IMR-90 (cell line): ENCODE results near the gene LY6G5C. TPM values are rescaled to one million over a fixed set of nuclear protein-coding genes. Genes with fewer than 3 reads are reported as not detected.

Experiments used
- ATAC-seq: fragments of 200-7000 bp; cut with Tn5 transposase; 2 replicates; pipeline ENCODE4 v1.9.1; 2020; ENCODE audit warnings: low read depth, mild to moderate bottlenecking, moderate library complexity
- BruUV-seq: library from RNA; stranded (reverse); fragments of 400-500 nt; replicated peaks from 2 replicates; lab custom pipeline; 2021; lab: Mats Ljungman, UMichigan
- CTCF ChIA-PET: fragments of 300-600 bp; formaldehyde crosslinking; extraction: SDS; loops from one replicate; lab custom pipeline; 2021; ENCODE audit warnings: antibody characterized with exemption; lab: Yijun Ruan, JAX
- POLR2A ChIA-PET: fragments of 300-600 bp; sonication (Branson Sonifier 250); formaldehyde crosslinking; loops from one replicate; lab custom pipeline; 2022; ENCODE audit warnings: antibody characterized with exemption; ENCODE audit not compliant: unreplicated experiment; lab: Charles Lee
- DNase-seq: peaks from one replicate; pipeline ENCODE4 v3.0.0; 2013
- H2AFZ ChIP-seq: replicated peaks from 2 replicates; pipeline ENCODE3; 2013; ENCODE audit warnings: low read length, mild to moderate bottlenecking; ENCODE audit not compliant: poor library complexity
- H2AK5ac ChIP-seq: 2 replicates; pipeline ENCODE4 v1.6.1; 2013; ENCODE audit warnings: low read depth, low read length, inconsistent platforms
- H2AK9ac ChIP-seq: replicated peaks from 2 replicates; pipeline ENCODE3; 2013; ENCODE audit warnings: mild to moderate bottlenecking, low read depth, low read length, moderate library complexity; ENCODE audit not compliant: poor library complexity
- H2BK120ac ChIP-seq: 2 replicates; pipeline ENCODE4 v1.6.1; 2013; ENCODE audit warnings: low read depth, low read length, inconsistent platforms
- H2BK15ac ChIP-seq: 3 replicates; pipeline ENCODE4 v1.6.1; 2013; ENCODE audit warnings: low read depth, low read length, inconsistent platforms
- H2BK20ac ChIP-seq: 2 replicates; pipeline ENCODE4 v1.6.1; 2013; ENCODE audit warnings: low read depth, mild to moderate bottlenecking, inconsistent platforms, low read length, moderate library complexity
- H2BK5ac ChIP-seq: 2 replicates; pipeline ENCODE4 v1.6.1; 2013; ENCODE audit warnings: mild to moderate bottlenecking, low read depth, low read length, inconsistent platforms; ENCODE audit not compliant: poor library complexity, severe bottlenecking
- H3K14ac ChIP-seq: replicated peaks from 2 replicates; pipeline ENCODE4 v1.6.1; 2013; ENCODE audit warnings: low read depth, low read length, inconsistent platforms
- H3K18ac ChIP-seq: 2 replicates; pipeline ENCODE4 v1.6.1; 2013; ENCODE audit warnings: low read depth, low read length, control low read depth
- H3K23ac ChIP-seq: 2 replicates; pipeline ENCODE4 v1.6.1; 2013; ENCODE audit warnings: low read depth, low read length, inconsistent platforms
- H3K27ac ChIP-seq: 2 replicates; pipeline ENCODE4 v1.5.1; 2013; ENCODE audit warnings: mild to moderate bottlenecking, control low read depth, low read length; ENCODE audit not compliant: insufficient read depth
- H3K27me3 ChIP-seq: 2 replicates; pipeline ENCODE4 v1.6.1; 2013; ENCODE audit warnings: low read length; ENCODE audit not compliant: control insufficient read depth, insufficient read depth
- H3K36me3 ChIP-seq: 2 replicates; pipeline ENCODE4 v1.6.1; 2013; ENCODE audit warnings: low read length, mixed read lengths; ENCODE audit not compliant: control insufficient read depth, insufficient read depth
- H3K4ac ChIP-seq: 2 replicates; pipeline ENCODE4 v1.6.1; 2013; ENCODE audit warnings: low read depth, low read length, inconsistent platforms
- H3K4me1 ChIP-seq: 2 replicates; pipeline ENCODE4 v1.6.1; 2013; ENCODE audit warnings: low read length, mixed read lengths; ENCODE audit not compliant: control insufficient read depth, insufficient read depth
- H3K4me2 ChIP-seq: 2 replicates; pipeline ENCODE4 v1.6.1; 2013; ENCODE audit warnings: low read depth, mild to moderate bottlenecking, control low read depth, low read length, moderate library complexity
- H3K4me3 ChIP-seq: 2 replicates; pipeline ENCODE4 v1.5.1; 2013; ENCODE audit warnings: low read depth, mild to moderate bottlenecking, control low read depth, low read length, moderate library complexity; ENCODE audit not compliant: insufficient read depth
- H3K56ac ChIP-seq: 2 replicates; pipeline ENCODE4 v1.6.1; 2013; ENCODE audit warnings: low read length, inconsistent platforms; ENCODE audit not compliant: insufficient read depth; ENCODE audit errors: extremely low read depth
- H3K79me1 ChIP-seq, 2 experiments: 2 replicates each; pipeline ENCODE4 v1.6.1; 2013; ENCODE audit warnings: low read length in 2 of 2, inconsistent platforms in 1 of 2, low read depth in 1 of 2
- H3K9ac ChIP-seq: 2 replicates; pipeline ENCODE4 v1.6.1; 2013; ENCODE audit warnings: low read depth, low read length, control low read depth
- H3K9me1 ChIP-seq: 2 replicates; pipeline ENCODE4 v1.6.1; 2013; ENCODE audit warnings: low read length, inconsistent platforms; ENCODE audit not compliant: insufficient read depth
- H3K9me3 ChIP-seq: 2 replicates; pipeline ENCODE4 v1.6.1; 2013; ENCODE audit warnings: low read length; ENCODE audit not compliant: control insufficient read depth, insufficient read depth
- H4K20me1 ChIP-seq: 2 replicates; pipeline ENCODE4 v1.6.1; 2013; ENCODE audit warnings: low read length, inconsistent platforms; ENCODE audit not compliant: insufficient read depth
- H4K5ac ChIP-seq: 2 replicates; pipeline ENCODE4 v1.6.1; 2013; ENCODE audit warnings: mild to moderate bottlenecking, low read depth, low read length, control low read depth
- H4K8ac ChIP-seq, 2 experiments: 2 replicates each; pipeline ENCODE4 v1.6.1; 2013; ENCODE audit warnings: low read depth in 2 of 2, low read length in 2 of 2, control low read depth in 1 of 2, inconsistent platforms in 1 of 2
- H4K91ac ChIP-seq: 2 replicates; pipeline ENCODE4 v1.6.1; 2013; ENCODE audit warnings: low read depth, low read length, inconsistent platforms; ENCODE audit not compliant: insufficient read depth
- FOS ChIP-seq: fragments of 150-350 bp; IDR thresholded peaks from 2 replicates; pipeline ENCODE4 v1.6.1; 2016; ENCODE audit warnings: low read depth, low read length
- MAFK ChIP-seq: IDR thresholded peaks from 2 replicates; pipeline ENCODE4 v1.6.1; 2012; ENCODE audit warnings: low read depth, low read length, improper control_type of control experiment
- MXI1 ChIP-seq: IDR thresholded peaks from 2 replicates; pipeline ENCODE4 v1.6.1; 2012; ENCODE audit warnings: low read depth, mild to moderate bottlenecking, low read length, moderate library complexity, borderline replicate concordance
- RAD21 ChIP-seq: IDR thresholded peaks from 2 replicates; pipeline ENCODE4 v1.6.1; 2012; ENCODE audit warnings: low read length, improper control_type of control experiment
- RFX5 ChIP-seq: IDR thresholded peaks from 2 replicates; pipeline ENCODE4 v1.8.0; 2012; ENCODE audit warnings: low read depth, mild to moderate bottlenecking, low read length, moderate library complexity
- WGBS, 2 experiments: methylation state at CpG; one replicate each; pipeline versions ENCODE4 v1.1.5 to v1.1.7; 2013; ENCODE audit warnings: missing lambda C conversion rate in 2 of 2; ENCODE audit not compliant: insufficient read length in 1 of 2; ENCODE audit errors: extremely low coverage in 2 of 2; 5-methylcytosine and 5-hydroxymethylcytosine counted together
- dilution Hi-C: fragments of 300-500 bp; cut with HindIII; formaldehyde crosslinking; loops from one replicate; pipeline ENCODE4 v1.14.3; 2018; ENCODE audit warnings: low sequenced_read_pairs; ENCODE audit not compliant: unreplicated experiment
- in situ Hi-C: fragments of 300-500 bp; cut with MboI; formaldehyde crosslinking; loops from 3 replicates; pipeline ENCODE4 v1.14.3; 2019; ENCODE audit warnings: low sequenced_read_pairs, inconsistent platforms, mixed read lengths
- intact Hi-C: fragments of 100-400 bp; cut with micrococcal nuclease; formaldehyde crosslinking; loops from 2 replicates; pipeline ENCODE4 v1.10.0; 2022
- microRNA-seq, 2 experiments: library from miRNA; stranded (forward) in 1 of 2; unstranded in 1 of 2; fragments of 10-50 nt in 1 of 2; fragments of <30 nt in 1 of 2; gene quantifications in 1 of 2; microRNA quantifications in 1 of 2; one replicate each; pipeline versions ENCODE3 to v1.1.0; 2013 to 2020; ENCODE audit not compliant: insufficient read depth in 1 of 2, insufficient read length in 1 of 2, unreplicated experiment in 1 of 2
- polyA plus RNA-seq, 3 experiments: library from polyadenylated mRNA; depleted of rRNA; stranded (reverse); fragments of >200 nt; gene quantifications; 2 replicates each; pipeline ENCODE4 v1.2.3, GENCODE V29; 2012; ENCODE audit warnings: low replicate concordance in 1 of 3
- small RNA-seq, 5 experiments: library from RNA; depleted of rRNA; stranded (forward); fragments of <200 nt; gene quantifications; one replicate each; pipeline ENCODE3, GENCODE V24; 2012
- total RNA-seq: library from RNA; depleted of rRNA; stranded (reverse); fragments of >200 nt; gene quantifications from 2 replicates; pipeline ENCODE4 v1.2.3, GENCODE V29; 2012; rRNA removed

The LY6G5C gene
- total and polyA plus RNA-seq, 2 of the 4 experiments (the other 2 are of a cell fraction), result 0.18 to 2.0 TPM

DNA sequence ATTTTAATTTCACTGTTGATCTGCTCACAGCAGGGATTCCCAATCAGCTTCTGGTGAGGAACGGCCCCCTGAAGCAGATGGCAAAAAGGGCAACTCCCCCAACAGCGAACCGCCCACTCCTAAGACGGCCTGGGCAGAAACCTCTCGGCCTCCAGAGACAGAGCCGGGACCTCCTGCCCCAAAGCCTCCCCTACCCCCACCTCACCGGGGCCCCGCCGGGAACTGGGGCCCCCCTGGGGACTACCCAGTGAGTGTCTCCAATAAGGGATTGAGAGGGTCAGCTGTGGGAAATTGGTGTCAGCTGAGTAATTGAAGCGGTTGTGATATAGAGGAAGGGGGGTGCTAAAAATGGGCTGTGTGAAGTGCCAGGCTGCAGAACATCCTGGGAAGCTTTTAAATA, 53.9 kb downstream of the LY6G5C start:
- dilution Hi-C loops, result no loop called here
- no peak for ATAC-seq
- Histone ChIP-seq H3K23ac (no peak overlapping the region), H3K4me3 (no peak overlapping the region), H3K9me1 (peaks cover 6% of the 10 kb centered on the region), H3K4me2 (no peak overlapping the region), H2BK5ac (no peak overlapping the region), H3K4me1 (no peaks in the 10 kb centered on the region), H2BK15ac (no peak overlapping the region), H4K5ac (no peak overlapping the region), H2BK20ac (no peak overlapping the region), H3K9ac (no peak overlapping the region), H2AFZ (no peak overlapping the region), H4K20me1 (peaks cover 45% of the 10 kb centered on the region), H3K4ac (no peak overlapping the region), H3K36me3 (peaks cover 87% of the 10 kb centered on the region), H2BK120ac (no peak overlapping the region), H2AK9ac (no peak overlapping the region), H4K8ac (no peak overlapping the region), H3K27me3 (no peaks in the 10 kb centered on the region), H2AK5ac (no peak overlapping the region), H4K91ac (no peak overlapping the region), H3K79me1 (peaks cover 26 to 71% of the 10 kb centered on the region in 2 experiments), H3K9me3 (no peaks in the 10 kb centered on the region), H3K56ac (no peak overlapping the region), H3K14ac (no peak overlapping the region), H3K27ac (no peak overlapping the region), H3K18ac (no peak overlapping the region)
- CTCF ChIA-PET, result no interaction called here
- in situ Hi-C loops, result no loop called here
- POLR2A ChIA-PET, result interaction anchor here (0.6 kb wide), 1 partner anchor 182 kb away, joined by 3 read pairs; no protein-coding TSS in a partner anchor
- intact Hi-C loops, result no loop called here
- no peak for DNase-seq
- BruUV-seq, result no TSS peak
- no CpG with 5 or more reads among the region's 10 CpGs for WGBS, 2 experiments
- TF ChIP-seq RAD21, result no peak
- no peak for TF ChIP-seq FOS
- no peak for TF ChIP-seq MAFK
- TF ChIP-seq RFX5, result no peak
- TF ChIP-seq MXI1, result no peak

Small RNAs within 50 kb of the gene (microRNA-seq; reads per million reads assigned to microRNA genes)
- gene LY6G6D (ENCODE audit: insufficient read depth, insufficient read length), result not detected
- 0.37 to 1.0 reads per million in 2 experiments for gene MIR4646 (ENCODE audit: insufficient read depth in 1 of 2, insufficient read length in 1 of 2, unreplicated experiment in 1 of 2)
- gene MIR6832 (ENCODE audit: insufficient read depth in 1 of 2, insufficient read length in 1 of 2, unreplicated experiment in 1 of 2), result 0 to 0.37 reads per million in 2 experiments
- gene RF00019 (ENCODE audit: insufficient read depth, insufficient read length), result not detected

Small RNAs within 50 kb of the gene (small RNA-seq; reads per million reads assigned to genes)
- gene LY6G6D, result 0 reads per million in 5 experiments
- gene MIR4646, result 0 reads per million in 5 experiments
- 0 to 0.76 (median 0) reads per million in 5 experiments for gene MIR6832
- 0 reads per million in 5 experiments for gene RF00019

Other genes with a start within 250 kb of the LY6G5C start
Only the 30 nearest of the 38 such genes appear.
- 640 and 796 TPM in 2 replicates for gene DDX39B, start 139.1 kb downstream of the LY6G5C start, total RNA-seq
- 371 and 477 TPM in 2 replicates for gene DDX39B, start 139.1 kb downstream of the LY6G5C start, polyA plus RNA-seq (2012; rRNA removed)
- 1.4 and 3.1 TPM in 2 replicates for gene ATP6V1G2, start 134.5 kb downstream of the LY6G5C start, total RNA-seq
- gene ATP6V1G2, start 134.5 kb downstream of the LY6G5C start, polyA plus RNA-seq (2012; rRNA removed), result 4.8 and 6.5 TPM in 2 replicates
- 10.0 and 10.8 TPM in 2 replicates for gene NFKBIL1, start 133.5 kb downstream of the LY6G5C start, total RNA-seq
- 7.8 and 9.5 TPM in 2 replicates for gene NFKBIL1, start 133.5 kb downstream of the LY6G5C start, polyA plus RNA-seq (2012; rRNA removed)
- gene LTA, start 108.8 kb downstream of the LY6G5C start, total RNA-seq, result not detected in 2 replicates
- gene LTA, start 108.8 kb downstream of the LY6G5C start, polyA plus RNA-seq (2012; rRNA removed), result not detected in 2 replicates
- gene TNF, start 105.5 kb downstream of the LY6G5C start, total RNA-seq, result not detected in 2 replicates
- gene TNF, start 105.5 kb downstream of the LY6G5C start, polyA plus RNA-seq (2012; rRNA removed), result not detected in 2 replicates
- gene LTB, start 98.6 kb downstream of the LY6G5C start, total RNA-seq, result not detected in 2 replicates
- gene LTB, start 98.6 kb downstream of the LY6G5C start, polyA plus RNA-seq (2012; rRNA removed), result not detected in 2 replicates
- not detected in 2 replicates for gene LST1, start 94.8 kb downstream of the LY6G5C start, total RNA-seq
- gene LST1, start 94.8 kb downstream of the LY6G5C start, polyA plus RNA-seq (2012; rRNA removed), result not detected in 2 replicates
- not detected in 2 replicates for gene NCR3, start 88.1 kb downstream of the LY6G5C start, total RNA-seq
- not detected in 2 replicates for gene NCR3, start 88.1 kb downstream of the LY6G5C start, polyA plus RNA-seq (2012; rRNA removed)
- gene AIF1, start 65.8 kb downstream of the LY6G5C start, total RNA-seq, result not detected in 2 replicates
- gene AIF1, start 65.8 kb downstream of the LY6G5C start, polyA plus RNA-seq (2012; rRNA removed), result not detected in 2 replicates
- gene PRRC2A, start 60.4 kb downstream of the LY6G5C start, total RNA-seq, result 7.7 and 8.1 TPM in 2 replicates
- 88.6 and 101 TPM in 2 replicates for gene PRRC2A, start 60.4 kb downstream of the LY6G5C start, polyA plus RNA-seq (2012; rRNA removed)
- 40.7 and 41.4 TPM in 2 replicates for gene BAG6, start 28.4 kb downstream of the LY6G5C start, total RNA-seq
- gene BAG6, start 28.4 kb downstream of the LY6G5C start, polyA plus RNA-seq (2012; rRNA removed), result 134 and 151 TPM in 2 replicates
- 0.83 and 1.4 TPM in 2 replicates for gene APOM, start 25.2 kb downstream of the LY6G5C start, total RNA-seq
- gene APOM, start 25.2 kb downstream of the LY6G5C start, polyA plus RNA-seq (2012; rRNA removed), result 3.5 and 3.8 TPM in 2 replicates
- gene C6orf47, start 20.3 kb downstream of the LY6G5C start, total RNA-seq, result 13.1 and 14.2 TPM in 2 replicates
- 8.9 and 9.0 TPM in 2 replicates for gene C6orf47, start 20.3 kb downstream of the LY6G5C start, polyA plus RNA-seq (2012; rRNA removed)
- gene GPANK1, start 16.1 kb downstream of the LY6G5C start, total RNA-seq, result 6.1 and 7.2 TPM in 2 replicates
- 13.8 and 16.7 TPM in 2 replicates for gene GPANK1, start 16.1 kb downstream of the LY6G5C start, polyA plus RNA-seq (2012; rRNA removed)
- gene CSNK2B, start 15.0 kb downstream of the LY6G5C start, total RNA-seq, result 218 and 240 TPM in 2 replicates
- gene CSNK2B, start 15.0 kb downstream of the LY6G5C start, polyA plus RNA-seq (2012; rRNA removed), result 178 and 194 TPM in 2 replicates
- 1.9 and 2.2 TPM in 2 replicates for gene LY6G5B, start 11.1 kb downstream of the LY6G5C start, total RNA-seq
- 10.2 and 13.6 TPM in 2 replicates for gene LY6G5B, start 11.1 kb downstream of the LY6G5C start, polyA plus RNA-seq (2012; rRNA removed)
- gene ABHD16A, start 22.3 kb upstream of the LY6G5C start, total RNA-seq, result 30.3 and 35.1 TPM in 2 replicates
- 31.5 and 34.6 TPM in 2 replicates for gene ABHD16A, start 22.3 kb upstream of the LY6G5C start, polyA plus RNA-seq (2012; rRNA removed)
- not detected in 2 replicates for gene LY6G6F, start 25.8 kb upstream of the LY6G5C start, total RNA-seq
- gene LY6G6F, start 25.8 kb upstream of the LY6G5C start, polyA plus RNA-seq (2012; rRNA removed), result not detected in 2 replicates
- gene LY6G6D, start 34.3 kb upstream of the LY6G5C start, total RNA-seq, result not detected in 2 replicates
- gene LY6G6D, start 34.3 kb upstream of the LY6G5C start, polyA plus RNA-seq (2012; rRNA removed), result not detected in 2 replicates
- not detected in 2 replicates for gene LY6G6C, start 40.7 kb upstream of the LY6G5C start, total RNA-seq
- not detected in 2 replicates for gene LY6G6C, start 40.7 kb upstream of the LY6G5C start, polyA plus RNA-seq (2012; rRNA removed)
- not detected in 2 replicates for gene MPIG6B, start 42.3 kb upstream of the LY6G5C start, total RNA-seq
- not detected in 2 replicates for gene MPIG6B, start 42.3 kb upstream of the LY6G5C start, polyA plus RNA-seq (2012; rRNA removed)
- gene DDAH2, start 48.2 kb upstream of the LY6G5C start, total RNA-seq, result 40.0 and 40.7 TPM in 2 replicates
- 57.9 and 58.4 TPM in 2 replicates for gene DDAH2, start 48.2 kb upstream of the LY6G5C start, polyA plus RNA-seq (2012; rRNA removed)
- 992 and 1,185 TPM in 2 replicates for gene CLIC1, start 55.5 kb upstream of the LY6G5C start, total RNA-seq
- gene CLIC1, start 55.5 kb upstream of the LY6G5C start, polyA plus RNA-seq (2012; rRNA removed), result 692 and 706 TPM in 2 replicates
- 4.7 and 5.6 TPM in 2 replicates for gene MSH5, start 58.9 kb upstream of the LY6G5C start, total RNA-seq
- 14.5 and 15.7 TPM in 2 replicates for gene MSH5, start 58.9 kb upstream of the LY6G5C start, polyA plus RNA-seq (2012; rRNA removed)
- not detected in 2 replicates for gene SAPCD1, start 81.6 kb upstream of the LY6G5C start, total RNA-seq
- 2.2 and 2.3 TPM in 2 replicates for gene SAPCD1, start 81.6 kb upstream of the LY6G5C start, polyA plus RNA-seq (2012; rRNA removed)
- under 0.01 and 0.28 TPM in 2 replicates for gene VWA7, start 96.3 kb upstream of the LY6G5C start, total RNA-seq
- gene VWA7, start 96.3 kb upstream of the LY6G5C start, polyA plus RNA-seq (2012; rRNA removed), result 1.0 and 1.4 TPM in 2 replicates
- gene VARS1, start 114.7 kb upstream of the LY6G5C start, total RNA-seq, result 32.2 and 41.2 TPM in 2 replicates
- gene VARS1, start 114.7 kb upstream of the LY6G5C start, polyA plus RNA-seq (2012; rRNA removed), result 39.6 and 42.0 TPM in 2 replicates
- gene LSM2, start 125.9 kb upstream of the LY6G5C start, total RNA-seq, result 48.0 and 56.3 TPM in 2 replicates
- gene LSM2, start 125.9 kb upstream of the LY6G5C start, polyA plus RNA-seq (2012; rRNA removed), result 55.0 and 61.0 TPM in 2 replicates
- gene HSPA1L, start 134.2 kb upstream of the LY6G5C start, total RNA-seq, result 1.3 and 1.4 TPM in 2 replicates
- gene HSPA1L, start 134.2 kb upstream of the LY6G5C start, polyA plus RNA-seq (2012; rRNA removed), result 0.97 and 1.0 TPM in 2 replicates
- gene HSPA1A, start 134.5 kb upstream of the LY6G5C start, total RNA-seq, result 94.6 and 102 TPM in 2 replicates
- gene HSPA1A, start 134.5 kb upstream of the LY6G5C start, polyA plus RNA-seq (2012; rRNA removed), result 93.1 and 95.3 TPM in 2 replicates